ENCODE data around the gene FHAD1.

FHAD1 gene

DNA sequence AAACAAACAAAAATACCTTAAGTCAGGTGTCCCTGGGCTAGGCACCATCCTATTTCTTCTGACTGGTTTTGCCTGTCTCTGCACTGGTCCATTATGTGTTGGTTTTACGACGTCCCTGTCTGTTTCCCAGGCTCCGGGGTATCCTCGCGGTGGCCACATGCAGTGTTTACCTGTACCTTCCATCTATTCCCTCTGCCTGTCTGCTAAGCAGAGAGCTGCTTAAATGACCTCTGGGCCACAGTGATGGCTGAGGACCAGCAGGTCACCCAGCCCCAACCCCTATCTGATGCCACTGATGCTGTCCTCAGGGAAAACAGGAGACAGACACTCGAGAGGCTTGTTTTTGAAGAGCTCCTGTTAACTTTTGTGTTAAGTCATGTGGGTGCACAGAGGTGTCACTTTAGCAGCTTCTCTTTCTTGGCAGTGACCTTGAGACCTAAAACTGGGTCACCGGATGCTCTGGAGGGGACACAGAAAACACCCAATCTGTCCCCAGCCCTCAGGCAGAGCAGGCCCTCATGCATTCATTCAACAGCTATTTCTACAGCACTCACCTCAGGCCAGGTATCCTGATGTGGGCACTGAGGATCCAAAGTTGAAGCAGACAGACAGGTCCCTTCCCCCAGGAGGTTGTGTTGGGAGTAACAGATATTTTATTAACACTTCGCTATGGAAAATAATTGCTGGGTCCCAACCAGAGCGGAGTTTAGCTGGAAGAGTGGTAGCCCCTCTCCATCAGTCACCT, 158.3 kb downstream of the FHAD1 start:
- H3K36me3 ChIP-seq (ENCODE audit: insufficient read depth, low read length), result no peaks in the 10 kb centered on the region

DNA sequence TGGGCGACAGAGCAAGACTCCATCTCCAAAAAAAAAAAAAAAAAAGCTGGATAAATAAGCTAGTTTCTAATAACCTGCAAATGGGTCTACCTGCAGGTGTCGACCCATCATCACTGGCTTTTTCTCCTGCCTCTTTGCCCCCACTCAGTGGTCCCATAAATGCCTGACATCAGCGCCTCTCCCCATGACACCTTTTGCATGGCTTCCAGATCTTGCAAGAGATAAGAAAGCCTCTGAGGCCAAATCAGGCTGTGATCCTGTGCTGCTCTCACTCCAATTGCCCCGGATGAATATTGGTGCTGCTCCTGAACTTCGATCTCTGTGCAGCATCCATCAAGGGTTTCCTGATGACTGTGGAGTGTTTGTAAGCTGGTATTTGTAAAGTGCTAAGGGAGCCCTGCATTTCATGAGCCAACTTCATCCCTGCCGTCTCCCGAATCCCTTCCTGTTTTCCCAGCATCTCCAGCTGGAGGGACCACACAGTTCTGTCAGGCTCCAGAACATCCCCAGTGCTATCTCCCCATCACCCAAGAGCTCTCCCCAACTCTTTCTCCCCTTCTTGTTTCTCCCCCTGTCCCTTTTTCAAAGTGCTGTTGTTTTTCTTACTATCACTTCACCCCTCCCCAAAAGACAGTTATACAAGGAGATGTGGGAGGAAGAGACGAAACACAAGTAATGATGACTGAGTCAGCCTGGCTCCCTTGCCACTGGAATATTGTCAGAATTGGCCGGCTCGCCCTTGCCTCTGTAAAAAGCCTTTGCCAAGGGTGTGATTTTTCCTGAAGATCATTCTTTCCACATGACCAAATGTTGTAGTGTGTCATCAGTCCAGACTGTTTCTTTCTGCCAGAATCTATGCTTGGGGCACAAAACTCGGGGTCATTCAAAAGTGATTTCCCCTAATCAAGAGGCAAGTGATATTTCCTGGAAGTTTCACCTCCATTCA, 159.9 kb downstream of the FHAD1 start:
- peak overlapping the region; percentile 12; the same call in 1 of the 2 replicates for H3K4me3 ChIP-seq (ENCODE audit: low read depth, low read length)
- H2AFZ ChIP-seq (ENCODE audit: low read length, unreplicated experiment), result peak overlapping the region; percentile 32
- peaks cover 22% of the 10 kb centered on the region for H3K79me2 ChIP-seq (ENCODE audit: control insufficient read depth, insufficient read depth, low read length, unreplicated experiment)
- H3K27me3 ChIP-seq (ENCODE audit: insufficient read depth, low read length), result no peaks in the 10 kb centered on the region
- H3K36me3 ChIP-seq (ENCODE audit: insufficient read depth, low read length), result no peaks in the 10 kb centered on the region
- peaks cover 37% of the 10 kb centered on the region for H3K4me1 ChIP-seq (ENCODE audit: control insufficient read depth, insufficient read depth, low read length, unreplicated experiment)
- peak overlapping the region; percentile 70 for H3K27ac ChIP-seq (ENCODE audit: low read depth, low read length)

More for the DNA sequence above, 158.3 kb downstream of the FHAD1 start:
- Histone ChIP-seq H3K4me1 (ENCODE audit: control insufficient read depth, insufficient read depth, low read length, unreplicated experiment) (peaks cover 29% of the 10 kb centered on the region), H3K27ac (ENCODE audit: low read depth, low read length) (no peak overlapping the region), H3K27me3 (ENCODE audit: insufficient read depth, low read length) (no peaks in the 10 kb centered on the region), H2AFZ (ENCODE audit: low read length, unreplicated experiment) (no peak overlapping the region), H3K79me2 (ENCODE audit: control insufficient read depth, insufficient read depth, low read length, unreplicated experiment) (peaks cover 6% of the 10 kb centered on the region), H3K4me3 (ENCODE audit: low read depth, low read length) (no peak overlapping the region)

DNA sequence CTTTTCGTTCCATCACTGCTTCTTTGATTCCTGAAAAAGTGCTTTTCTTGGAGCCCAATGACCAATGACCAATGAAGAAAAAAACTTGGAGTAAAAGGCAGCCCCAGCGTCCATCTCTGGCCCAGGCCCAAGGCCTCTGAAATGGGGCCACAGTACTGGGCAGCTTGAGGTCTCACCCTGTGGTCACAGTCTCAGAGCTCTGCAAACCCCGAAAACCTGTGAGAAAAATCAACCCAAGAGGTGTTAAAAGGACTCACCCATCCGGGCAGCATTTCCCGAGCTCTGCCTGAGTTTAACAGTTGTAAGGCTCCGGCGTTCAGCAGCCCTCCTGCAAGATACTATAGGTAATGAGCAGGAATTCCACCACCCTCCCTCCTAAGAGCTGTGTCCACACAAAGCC, 160.6 kb downstream of the FHAD1 start:
- Histone ChIP-seq H3K4me3 (ENCODE audit: low read depth, low read length) (no peak overlapping the region), H3K36me3 (ENCODE audit: insufficient read depth, low read length) (no peaks in the 10 kb centered on the region), H3K4me1 (ENCODE audit: control insufficient read depth, insufficient read depth, low read length, unreplicated experiment) (peaks cover 41% of the 10 kb centered on the region), H2AFZ (ENCODE audit: low read length, unreplicated experiment) (no peak overlapping the region), H3K27ac (ENCODE audit: low read depth, low read length) (peak overlapping the region; percentile 70), H3K79me2 (ENCODE audit: control insufficient read depth, insufficient read depth, low read length, unreplicated experiment) (peaks cover 29% of the 10 kb centered on the region), H3K27me3 (ENCODE audit: insufficient read depth, low read length) (no peaks in the 10 kb centered on the region)

DNA sequence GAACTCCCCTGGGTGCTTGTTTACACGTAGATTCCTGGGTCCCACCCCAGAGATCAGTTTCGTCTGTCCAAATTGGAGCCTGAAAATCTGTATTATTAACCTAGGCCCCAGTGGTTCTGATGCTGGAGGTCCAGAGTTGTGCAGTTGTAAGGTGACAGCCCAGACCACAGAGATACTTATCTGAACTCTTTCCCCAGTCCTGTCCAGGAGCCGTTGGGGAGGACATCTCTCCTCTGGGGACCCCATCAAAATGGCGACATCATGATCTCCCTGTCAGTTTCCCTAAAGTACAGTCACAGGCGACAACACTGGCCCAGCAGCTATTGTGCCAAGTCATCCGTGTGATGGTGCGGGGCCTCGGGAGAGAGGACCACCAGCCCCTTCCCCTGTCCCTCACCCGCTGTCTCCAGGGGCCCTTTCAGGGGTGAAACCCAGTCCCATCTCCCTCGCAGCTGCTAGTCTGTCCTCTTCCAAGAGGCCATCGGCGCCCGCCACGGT, 161.9 kb downstream of the FHAD1 start:
- peaks cover 41% of the 10 kb centered on the region for H3K4me1 ChIP-seq (ENCODE audit: control insufficient read depth, insufficient read depth, low read length, unreplicated experiment)
- peak overlapping the region; percentile 94 for H3K4me3 ChIP-seq (ENCODE audit: low read depth, low read length)
- no peaks in the 10 kb centered on the region for H3K36me3 ChIP-seq (ENCODE audit: insufficient read depth, low read length)
- H3K79me2 ChIP-seq (ENCODE audit: control insufficient read depth, insufficient read depth, low read length, unreplicated experiment), result peaks cover 42% of the 10 kb centered on the region
- peak overlapping the region; percentile 28; the same call in 1 of the 2 replicates for H3K27ac ChIP-seq (ENCODE audit: low read depth, low read length)
- no peaks in the 10 kb centered on the region for H3K27me3 ChIP-seq (ENCODE audit: insufficient read depth, low read length)
- H2AFZ ChIP-seq (ENCODE audit: low read length, unreplicated experiment), result no peak overlapping the region

DNA sequence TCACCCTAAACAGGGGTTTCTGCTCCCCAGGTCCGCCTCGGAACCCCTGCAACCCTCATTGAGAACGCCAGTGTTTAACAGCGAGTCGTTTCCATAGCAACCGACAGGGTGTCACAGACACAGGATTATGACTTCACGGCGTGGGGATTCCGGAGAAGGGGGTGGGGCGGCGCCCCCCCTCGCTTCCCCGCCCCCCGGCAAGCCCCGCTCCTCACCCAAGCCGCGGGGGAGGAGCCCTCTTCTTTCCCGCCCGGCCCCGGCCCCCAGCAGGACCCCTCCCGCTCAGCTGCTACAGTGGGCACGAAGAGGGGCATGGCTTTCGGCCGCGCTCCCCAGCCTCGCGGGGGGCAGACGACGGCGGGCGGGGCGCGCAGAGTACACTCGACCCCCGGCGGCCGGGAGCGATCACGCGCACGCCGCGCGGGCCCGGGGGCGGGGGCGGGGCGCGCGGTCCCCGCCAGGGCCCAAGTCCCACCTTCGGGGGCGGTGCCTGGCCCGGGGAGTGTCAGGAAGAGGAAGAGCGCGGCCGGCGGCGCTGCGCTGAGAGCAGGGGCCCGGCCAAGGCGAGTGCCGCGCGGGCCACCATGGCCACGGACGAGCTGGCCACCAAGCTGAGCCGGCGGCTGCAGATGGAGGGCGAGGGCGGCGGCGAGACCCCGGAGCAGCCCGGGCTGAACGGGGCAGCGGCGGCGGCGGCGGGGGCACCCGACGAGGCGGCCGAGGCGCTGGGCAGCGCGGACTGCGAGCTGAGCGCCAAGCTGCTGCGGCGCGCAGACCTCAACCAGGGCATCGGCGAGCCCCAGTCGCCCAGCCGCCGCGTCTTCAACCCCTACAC, 162.6 kb downstream of the FHAD1 start, which contains the start of gene EFHD2:
TSS of gene EFHD2 (plus strand) at position 501 of the 835 bp plus-strand sequence. CDS start at position 585, 84 bp downstream.
- H3K36me3 ChIP-seq (ENCODE audit: insufficient read depth, low read length), result no peaks in the 10 kb centered on the region
- H2AFZ ChIP-seq (ENCODE audit: low read length, unreplicated experiment), result peak within 1 kb of the TSS; percentile 27
- peak within 1 kb of the TSS; percentile 94 for H3K4me3 ChIP-seq (ENCODE audit: low read depth, low read length)
- peaks cover 41% of the 10 kb centered on the region for H3K4me1 ChIP-seq (ENCODE audit: control insufficient read depth, insufficient read depth, low read length, unreplicated experiment)
- peaks cover 49% of the 10 kb centered on the region for H3K79me2 ChIP-seq (ENCODE audit: control insufficient read depth, insufficient read depth, low read length, unreplicated experiment)
- no peaks in the 10 kb centered on the region for H3K27me3 ChIP-seq (ENCODE audit: insufficient read depth, low read length)
- H3K27ac ChIP-seq (ENCODE audit: low read depth, low read length), result peak within 1 kb of the TSS; percentile 37; the same call in 1 of the 2 replicates

DNA sequence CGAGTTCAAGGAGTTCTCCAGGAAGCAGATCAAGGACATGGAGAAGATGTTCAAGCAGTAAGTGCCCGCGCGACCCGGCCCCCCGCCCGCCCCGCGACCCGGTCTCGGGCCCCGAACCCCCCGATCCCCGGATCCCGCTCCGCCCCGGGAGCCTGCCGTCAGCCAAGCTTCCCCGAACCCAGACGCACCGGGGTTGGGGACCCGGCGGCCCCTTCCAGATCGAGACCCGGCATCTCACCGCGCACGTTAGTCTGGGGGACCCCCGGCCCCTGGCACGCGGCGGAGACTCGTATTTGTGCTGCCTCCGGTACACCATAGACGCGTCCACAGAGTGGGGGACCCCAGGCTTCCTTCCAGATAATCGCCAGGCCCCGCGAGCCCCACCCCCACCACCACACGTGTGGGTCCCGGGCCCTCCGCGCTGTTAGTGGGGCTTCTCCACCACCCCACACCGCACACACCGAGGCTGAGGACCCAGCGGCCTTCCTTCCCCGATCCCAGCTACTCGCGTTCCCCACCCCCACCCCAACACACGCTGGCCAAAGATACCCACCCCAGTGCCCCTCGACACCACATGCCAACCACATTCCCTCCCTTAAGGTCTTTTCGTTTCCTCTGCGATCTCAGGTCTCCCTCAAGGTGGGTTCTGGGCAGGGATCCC, 163.3 kb downstream of the FHAD1 start:
- Histone ChIP-seq H2AFZ (ENCODE audit: low read length, unreplicated experiment) (peak overlapping the region; percentile 27), H3K27me3 (ENCODE audit: insufficient read depth, low read length) (no peaks in the 10 kb centered on the region), H3K36me3 (ENCODE audit: insufficient read depth, low read length) (0 out of 2 replicates have a peak, but pooled peaks cover 5% of the 10 kb centered on the region), H3K4me1 (ENCODE audit: control insufficient read depth, insufficient read depth, low read length, unreplicated experiment) (peaks cover 41% of the 10 kb centered on the region), H3K27ac (ENCODE audit: low read depth, low read length) (peak overlapping the region; percentile 37; the same call in 1 of the 2 replicates), H3K4me3 (ENCODE audit: low read depth, low read length) (peak overlapping the region; percentile 94), H3K79me2 (ENCODE audit: control insufficient read depth, insufficient read depth, low read length, unreplicated experiment) (peaks cover 56% of the 10 kb centered on the region)

DNA sequence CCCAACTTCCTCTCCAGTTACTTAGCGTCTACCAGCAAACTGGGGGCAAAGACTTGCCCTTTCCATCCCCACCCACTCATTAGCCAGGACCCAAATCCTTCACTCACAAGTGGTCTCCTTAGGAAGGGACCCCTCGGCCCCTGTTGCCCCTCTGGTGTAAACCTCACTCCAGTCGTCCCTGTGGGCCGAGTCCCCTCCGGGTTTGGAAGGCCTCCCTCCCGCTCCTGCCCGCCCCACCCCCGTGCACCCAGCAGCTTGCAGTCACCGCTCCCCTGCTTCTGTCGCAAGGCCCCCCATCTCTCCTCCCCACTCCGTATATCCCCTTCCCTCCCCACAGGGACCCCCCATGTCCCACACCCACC, 163.8 kb downstream of the FHAD1 start:
- Histone ChIP-seq H3K4me1 (ENCODE audit: control insufficient read depth, insufficient read depth, low read length, unreplicated experiment) (peaks cover 43% of the 10 kb centered on the region), H3K79me2 (ENCODE audit: control insufficient read depth, insufficient read depth, low read length, unreplicated experiment) (peaks cover 57% of the 10 kb centered on the region), H3K4me3 (ENCODE audit: low read depth, low read length) (peak overlapping the region; percentile 94), H3K36me3 (ENCODE audit: insufficient read depth, low read length) (0 out of 2 replicates have a peak, but pooled peaks cover 5% of the 10 kb centered on the region), H3K27me3 (ENCODE audit: insufficient read depth, low read length) (no peaks in the 10 kb centered on the region), H3K27ac (ENCODE audit: low read depth, low read length) (no peak overlapping the region), H2AFZ (ENCODE audit: low read length, unreplicated experiment) (no peak overlapping the region)

DNA sequence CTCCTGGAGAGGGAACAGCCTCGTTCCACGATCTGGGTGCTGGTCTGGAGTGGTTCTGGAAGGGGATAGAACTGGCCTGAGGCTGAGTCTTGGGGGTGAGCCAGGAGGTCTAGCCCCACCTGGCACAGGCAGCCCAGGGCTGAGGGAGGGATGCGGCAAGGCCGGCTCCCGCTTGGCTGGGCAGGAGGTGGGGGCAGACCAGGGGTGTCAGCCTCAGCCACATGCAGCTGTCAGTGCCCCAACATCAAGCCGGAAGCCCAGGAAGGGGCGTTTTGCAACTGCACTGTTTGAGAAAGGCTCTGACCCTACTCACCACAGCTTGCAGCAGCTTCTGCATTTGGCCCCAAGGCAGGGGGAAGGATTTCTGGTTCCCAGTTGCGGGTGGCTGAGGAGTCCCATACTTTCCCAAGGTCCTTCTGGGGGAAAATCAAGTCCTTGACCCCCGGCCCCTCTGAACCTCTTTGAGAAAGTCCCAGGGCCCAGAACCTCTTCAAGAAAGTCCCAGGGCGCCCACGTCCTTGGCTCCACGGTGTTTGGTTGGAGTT, 164.6 kb downstream of the FHAD1 start:
- H3K79me2 ChIP-seq (ENCODE audit: control insufficient read depth, insufficient read depth, low read length, unreplicated experiment), result peaks cover 57% of the 10 kb centered on the region
- peaks cover 50% of the 10 kb centered on the region for H3K4me1 ChIP-seq (ENCODE audit: control insufficient read depth, insufficient read depth, low read length, unreplicated experiment)

DNA sequence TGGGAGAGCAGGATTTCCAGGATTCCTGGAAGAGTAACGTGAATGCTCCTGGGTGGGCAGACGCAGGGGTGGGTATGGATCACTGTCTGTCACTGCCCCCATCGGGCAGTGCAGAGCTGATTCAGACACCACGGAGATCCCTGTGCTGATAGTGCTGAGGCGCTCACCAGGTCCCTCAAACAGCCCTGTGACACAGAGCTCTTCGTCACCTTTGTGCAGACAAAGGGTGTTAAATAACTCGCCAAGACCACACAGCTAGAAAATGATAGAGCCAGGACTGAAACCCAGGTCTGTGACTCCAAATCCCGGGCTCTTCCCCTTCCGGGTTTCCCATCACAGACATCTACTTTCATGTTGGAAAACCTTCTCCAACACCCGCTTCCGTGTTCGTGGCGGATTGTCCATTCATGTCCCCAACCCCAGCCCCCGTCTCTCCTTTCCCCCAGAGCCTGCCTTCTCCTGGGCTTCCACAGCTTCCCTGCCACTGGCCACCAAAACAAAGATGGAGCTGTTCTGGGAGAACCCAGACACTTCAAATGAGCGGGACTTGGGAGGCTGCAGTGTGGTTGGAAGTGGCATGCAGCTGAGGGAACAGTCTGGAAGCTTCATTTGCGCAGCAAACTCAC, 165.3 kb downstream of the FHAD1 start:
- Histone ChIP-seq H3K79me2 (ENCODE audit: control insufficient read depth, insufficient read depth, low read length, unreplicated experiment) (peaks cover 57% of the 10 kb centered on the region), H3K36me3 (ENCODE audit: insufficient read depth, low read length) (0 out of 2 replicates have a peak, but pooled peaks cover 5% of the 10 kb centered on the region), H2AFZ (ENCODE audit: low read length, unreplicated experiment) (no peak overlapping the region), H3K4me3 (ENCODE audit: low read depth, low read length) (peak overlapping the region; percentile 94; the same call in 1 of the 2 replicates), H3K27ac (ENCODE audit: low read depth, low read length) (no peak overlapping the region), H3K4me1 (ENCODE audit: control insufficient read depth, insufficient read depth, low read length, unreplicated experiment) (peaks cover 49% of the 10 kb centered on the region), H3K27me3 (ENCODE audit: insufficient read depth, low read length) (no peaks in the 10 kb centered on the region)

More for the DNA sequence above, 164.6 kb downstream of the FHAD1 start:
- Histone ChIP-seq H3K4me3 (ENCODE audit: low read depth, low read length) (peak overlapping the region; percentile 94), H3K27me3 (ENCODE audit: insufficient read depth, low read length) (no peaks in the 10 kb centered on the region), H3K27ac (ENCODE audit: low read depth, low read length) (no peak overlapping the region), H2AFZ (ENCODE audit: low read length, unreplicated experiment) (no peak overlapping the region), H3K36me3 (ENCODE audit: insufficient read depth, low read length) (0 out of 2 replicates have a peak, but pooled peaks cover 5% of the 10 kb centered on the region)

Measured in ACC112 (cell line).